H9 (cell line): ENCODE results near the gene PRSS3. TPM values are rescaled to one million over a fixed set of nuclear protein-coding genes. Genes with fewer than 3 reads are reported as not detected.

Experiments used
- DNase-seq: peaks from one replicate; pipeline ENCODE4 v3.0.0-alpha.2; 2017
- H2AFZ ChIP-seq: one replicate; pipeline ENCODE4 v1.6.1; 2013; ENCODE audit warnings: mild to moderate bottlenecking, low read length, control low read depth, moderate library complexity
- H2AK5ac ChIP-seq: 2 replicates; pipeline ENCODE4 v1.6.1; 2013; ENCODE audit warnings: low read length, control low read depth, mixed read lengths; ENCODE audit not compliant: insufficient read length
- H2BK120ac ChIP-seq: one replicate; pipeline ENCODE4 v1.6.1; 2013; ENCODE audit warnings: low read depth, mild to moderate bottlenecking, low read length, control low read depth, inconsistent platforms; ENCODE audit not compliant: poor library complexity, severe bottlenecking
- H2BK12ac ChIP-seq: 2 replicates; pipeline ENCODE4 v1.6.1; 2013; ENCODE audit warnings: low read length, control low read depth, mixed read lengths, low read depth; ENCODE audit not compliant: insufficient read length
- H2BK15ac ChIP-seq: 2 replicates; pipeline ENCODE4 v1.6.1; 2013; ENCODE audit warnings: low read depth, low read length, control low read depth
- H2BK20ac ChIP-seq: one replicate; pipeline ENCODE4 v1.6.1; 2013; ENCODE audit warnings: low read depth, mild to moderate bottlenecking, low read length, control low read depth, inconsistent platforms; ENCODE audit not compliant: poor library complexity, severe bottlenecking
- H2BK5ac ChIP-seq: 2 replicates; pipeline ENCODE4 v1.6.1; 2013; ENCODE audit warnings: low read length, control low read depth, mixed read lengths; ENCODE audit not compliant: insufficient read length
- H3K14ac ChIP-seq: 2 replicates; pipeline ENCODE4 v1.6.1; 2013; ENCODE audit warnings: low read length, control low read depth; ENCODE audit not compliant: insufficient read depth
- H3K18ac ChIP-seq: 2 replicates; pipeline ENCODE4 v1.6.1; 2013; ENCODE audit warnings: low read depth, mild to moderate bottlenecking, mixed read lengths, low read length, control low read depth; ENCODE audit not compliant: insufficient read length
- H3K23ac ChIP-seq: 2 replicates; pipeline ENCODE4 v1.6.1; 2013; ENCODE audit warnings: low read length, control low read depth, mixed read lengths, low read depth; ENCODE audit not compliant: insufficient read length
- H3K23me2 ChIP-seq: 2 replicates; pipeline ENCODE4 v1.6.1; 2013; ENCODE audit warnings: low read depth, mild to moderate bottlenecking, mixed read lengths, low read length, control low read depth; ENCODE audit not compliant: insufficient read length, poor library complexity, severe bottlenecking
- H3K27ac ChIP-seq: 2 replicates; pipeline ENCODE4 v1.5.1; 2013; ENCODE audit warnings: low read length, control low read depth, mixed read lengths, low read depth; ENCODE audit not compliant: insufficient read length
- H3K27me3 ChIP-seq: 2 replicates; pipeline ENCODE4 v1.6.1; 2013; ENCODE audit warnings: low read length, control low read depth, inconsistent platforms; ENCODE audit not compliant: insufficient read depth
- H3K4ac ChIP-seq: 2 replicates; pipeline ENCODE4 v1.6.1; 2013; ENCODE audit warnings: low read depth, mild to moderate bottlenecking, control low read depth, inconsistent platforms, low read length, moderate library complexity
- H3K4me1 ChIP-seq: 2 replicates; pipeline ENCODE4 v1.6.1; 2013; ENCODE audit warnings: low read length, control low read depth, inconsistent platforms; ENCODE audit not compliant: insufficient read depth
- H3K4me2 ChIP-seq: 2 replicates; pipeline ENCODE4 v1.6.1; 2013; ENCODE audit warnings: low read length, control low read depth, mixed read lengths; ENCODE audit not compliant: insufficient read length, insufficient read depth
- H3K56ac ChIP-seq: 2 replicates; pipeline ENCODE4 v1.6.1; 2013; ENCODE audit warnings: low read depth, mild to moderate bottlenecking, mixed read lengths, low read length, control low read depth; ENCODE audit not compliant: insufficient read length
- H3K79me1 ChIP-seq: 2 replicates; pipeline ENCODE4 v1.6.1; 2013; ENCODE audit warnings: low read depth, mild to moderate bottlenecking, moderate library complexity, low read length, control low read depth, inconsistent platforms; ENCODE audit not compliant: insufficient read depth, poor library complexity, severe bottlenecking
- H3K79me2 ChIP-seq: 2 replicates; pipeline ENCODE4 v1.6.1; 2013; ENCODE audit warnings: low read length, control low read depth, inconsistent platforms; ENCODE audit not compliant: insufficient read depth
- H3K9ac ChIP-seq: 2 replicates; pipeline ENCODE4 v1.6.1; 2013; ENCODE audit warnings: low read length, control low read depth, mixed read lengths; ENCODE audit not compliant: insufficient read length; ENCODE audit errors: extremely low read depth
- H3K9me3 ChIP-seq: one replicate; pipeline ENCODE4 v1.6.1; 2013; ENCODE audit warnings: low read depth, low read length, inconsistent platforms; ENCODE audit not compliant: control insufficient read depth
- H3T11ph ChIP-seq: one replicate; pipeline ENCODE4 v1.6.1; 2013; ENCODE audit warnings: mild to moderate bottlenecking, low read length, control low read depth, inconsistent platforms
- H4K20me1 ChIP-seq: one replicate; pipeline ENCODE4 v1.6.1; 2013; ENCODE audit not compliant: control insufficient read depth, insufficient read length, insufficient read depth
- H4K5ac ChIP-seq: 2 replicates; pipeline ENCODE4 v1.6.1; 2013; ENCODE audit warnings: low read depth, mild to moderate bottlenecking, mixed read lengths, low read length, control low read depth; ENCODE audit not compliant: insufficient read length
- H4K8ac ChIP-seq: replicated peaks from 2 replicates; pipeline ENCODE4 v1.6.1; 2013; ENCODE audit warnings: low read length, control low read depth, mixed read lengths, low read depth; ENCODE audit not compliant: insufficient read length
- H4K91ac ChIP-seq: 2 replicates; pipeline ENCODE4 v1.6.1; 2013; ENCODE audit warnings: low read depth, mild to moderate bottlenecking, moderate library complexity, mixed read lengths, low read length, control low read depth; ENCODE audit not compliant: insufficient read length
- H3K27ac Mint-ChIP-seq, 3 experiments: 2 replicates in 2 of 3; 3 replicates in 1 of 3; pipeline ENCODE4 v1.8.0; 2020 to 2021; ENCODE audit warnings: mixed read lengths in 3 of 3, mild to moderate bottlenecking in 1 of 3, moderate library complexity in 1 of 3
- H3K27me3 Mint-ChIP-seq: 2 replicates; pipeline ENCODE4 v1.8.0; 2021; ENCODE audit warnings: low read depth, mild to moderate bottlenecking, moderate library complexity, mixed read lengths
- H3K36me3 Mint-ChIP-seq, 3 experiments: 2 replicates in 2 of 3; 3 replicates in 1 of 3; pipeline ENCODE4 v1.8.0; 2020 to 2021; ENCODE audit warnings: low read depth in 3 of 3, mixed read lengths in 3 of 3; ENCODE audit not compliant: insufficient read depth in 1 of 3
- H3K4me1 Mint-ChIP-seq, 2 experiments: 2 replicates each; pipeline ENCODE4 v1.8.0; 2020; ENCODE audit warnings: mixed read lengths in 2 of 2
- H3K4me3 Mint-ChIP-seq, 2 experiments: 2 replicates in 1 of 2; 3 replicates in 1 of 2; pipeline ENCODE4 v1.8.0; 2020 to 2021; ENCODE audit warnings: mild to moderate bottlenecking in 2 of 2, mixed read lengths in 2 of 2, moderate library complexity in 1 of 2
- H3K9me3 Mint-ChIP-seq, 2 experiments: 2 replicates in 1 of 2; 3 replicates in 1 of 2; pipeline ENCODE4 v1.8.0; 2020; ENCODE audit warnings: mild to moderate bottlenecking in 2 of 2, mixed read lengths in 2 of 2, moderate library complexity in 1 of 2
- total RNA-seq: library from RNA; stranded (reverse); gene quantifications from 2 replicates; pipeline ENCODE4 v1.2.1, GENCODE V29; 2021
- TF ChIP-seq, protein P1 (sequence below): fragments of 200-600 bp; sonication (generic); conservative IDR thresholded peaks from 3 replicates; pipeline ENCODE4 v1.8.0; 2021; ENCODE audit warnings: antibody characterized with exemption, mild to moderate bottlenecking

The PRSS3 gene
- total RNA-seq, 1 experiment from 2014 or later, result not detected

DNA sequence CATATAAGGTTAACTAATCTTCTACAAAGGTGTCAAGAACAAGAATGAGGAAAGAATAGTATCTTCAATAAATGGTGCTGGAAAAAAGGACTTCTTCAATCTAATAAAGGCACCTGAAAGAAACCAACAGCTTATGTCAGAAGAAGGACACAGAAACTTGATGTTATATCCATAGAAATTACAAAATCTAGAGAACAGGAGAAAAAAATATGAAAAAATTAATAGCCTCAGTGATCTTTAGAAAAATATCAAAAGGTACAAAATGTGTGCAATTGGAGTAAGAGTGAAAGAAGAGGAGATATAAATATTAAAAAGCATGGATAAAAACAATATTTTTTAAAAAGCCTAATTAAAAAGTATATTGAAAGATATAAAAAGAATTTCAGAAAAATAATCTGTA, 18.8 kb upstream of the PRSS3 start:
- no peak overlapping the region for H2AFZ ChIP-seq
- H3K14ac ChIP-seq, result no peak overlapping the region
- H3K4me3 Mint-ChIP-seq, result no peak overlapping the region

More for the DNA sequence above, 18.8 kb upstream of the PRSS3 start:
- H4K5ac ChIP-seq, result no peak overlapping the region
- no peaks in the 10 kb centered on the region for H3K79me2 ChIP-seq
- no peak overlapping the region for H2AK5ac ChIP-seq
- H3K79me1 ChIP-seq, result no peaks in the 10 kb centered on the region
- H3K23me2 ChIP-seq, result no peaks in the 10 kb centered on the region
- H3K18ac ChIP-seq, result no peak overlapping the region
- H3K56ac ChIP-seq, result no peak overlapping the region
- H3K23ac ChIP-seq, result no peak overlapping the region
- H3K4ac ChIP-seq, result no peak overlapping the region
- no peak overlapping the region for H2BK120ac ChIP-seq
- no peak for DNase-seq
- H3T11ph ChIP-seq, result no peak overlapping the region
- TF ChIP-seq, protein P1, sequence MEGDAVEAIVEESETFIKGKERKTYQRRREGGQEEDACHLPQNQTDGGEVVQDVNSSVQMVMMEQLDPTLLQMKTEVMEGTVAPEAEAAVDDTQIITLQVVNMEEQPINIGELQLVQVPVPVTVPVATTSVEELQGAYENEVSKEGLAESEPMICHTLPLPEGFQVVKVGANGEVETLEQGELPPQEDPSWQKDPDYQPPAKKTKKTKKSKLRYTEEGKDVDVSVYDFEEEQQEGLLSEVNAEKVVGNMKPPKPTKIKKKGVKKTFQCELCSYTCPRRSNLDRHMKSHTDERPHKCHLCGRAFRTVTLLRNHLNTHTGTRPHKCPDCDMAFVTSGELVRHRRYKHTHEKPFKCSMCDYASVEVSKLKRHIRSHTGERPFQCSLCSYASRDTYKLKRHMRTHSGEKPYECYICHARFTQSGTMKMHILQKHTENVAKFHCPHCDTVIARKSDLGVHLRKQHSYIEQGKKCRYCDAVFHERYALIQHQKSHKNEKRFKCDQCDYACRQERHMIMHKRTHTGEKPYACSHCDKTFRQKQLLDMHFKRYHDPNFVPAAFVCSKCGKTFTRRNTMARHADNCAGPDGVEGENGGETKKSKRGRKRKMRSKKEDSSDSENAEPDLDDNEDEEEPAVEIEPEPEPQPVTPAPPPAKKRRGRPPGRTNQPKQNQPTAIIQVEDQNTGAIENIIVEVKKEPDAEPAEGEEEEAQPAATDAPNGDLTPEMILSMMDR, result no peak
- Mint-ChIP-seq H3K27me3 (no peaks in the 10 kb centered on the region; the same call in 1 of the 2 replicates), H3K4me1 (peaks cover 3 to 5% of the 10 kb centered on the region in 2 experiments), H3K27ac (no peak overlapping the region), H3K36me3 (no peaks in the 10 kb centered on the region), H3K9me3 (no peaks in the 10 kb centered on the region)
- H3K27ac ChIP-seq, result no peak overlapping the region
- H2BK5ac ChIP-seq, result no peak overlapping the region
- H3K4me2 ChIP-seq, result no peak overlapping the region
- no peak overlapping the region for H3K9ac ChIP-seq
- H4K91ac ChIP-seq, result no peak overlapping the region
- H2BK15ac ChIP-seq, result no peak overlapping the region
- no peaks in the 10 kb centered on the region for H3K4me1 ChIP-seq
- no peaks in the 10 kb centered on the region for H3K27me3 ChIP-seq
- no peak overlapping the region for H4K8ac ChIP-seq
- no peaks in the 10 kb centered on the region for H4K20me1 ChIP-seq
- no peak overlapping the region for H2BK12ac ChIP-seq
- H3K9me3 ChIP-seq, result no peaks in the 10 kb centered on the region
- H2BK20ac ChIP-seq, result no peak overlapping the region
